Cortex of kidney (tissue), 1 donor: Measurements from ENCODE around the gene FHL1.

ENCODE experiments used
- DNase-seq: peaks from one replicate; lab custom pipeline; 2025; lab: John Stamatoyannopoulos, UW

Gene FHL1

DNA sequence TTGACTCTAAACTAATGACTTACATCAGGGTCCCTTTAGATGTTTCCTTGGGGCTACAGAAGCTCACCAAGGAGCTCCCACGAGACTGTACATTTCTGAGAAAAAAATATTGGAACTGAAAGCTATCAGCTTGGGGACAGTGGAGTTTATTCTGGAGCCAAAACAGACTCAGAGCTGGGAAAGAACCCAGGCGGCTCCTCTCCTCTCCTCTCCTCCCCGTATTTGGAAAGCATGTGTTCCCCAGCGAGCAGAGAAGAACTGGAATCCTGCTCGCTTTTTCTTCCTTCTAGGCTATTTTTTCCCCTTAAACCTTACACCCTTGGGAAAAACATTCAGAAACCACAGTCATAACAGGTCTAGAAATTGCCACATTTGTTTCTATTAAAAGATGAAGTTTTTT, 108.2 kb downstream of the FHL1 start:
- no peak for DNase-seq

- no peak for DNase-seq
These were observed 108.7 kb downstream of the FHL1 start for GRCh38 chrX:136256026-136256425.

- DNase-seq: no peak
These were observed 111.6 kb downstream of the FHL1 start for GRCh38 chrX:136258951-136259350.

GRCh38 chrX:136259543-136259942, 112.2 kb downstream of the FHL1 start:
- no peak for DNase-seq

- DNase-seq: no peak
These were observed 113.4 kb downstream of the FHL1 start for GRCh38 chrX:136260776-136261175.
